ENCODE measurements around the gene USO1. TPM values are rescaled to one million over a fixed set of nuclear protein-coding genes. Genes with fewer than 3 reads are reported as not detected.
"Not testable (repeated sequence)": the region's sequence is repeated elsewhere in the genome, so short reads cannot be mapped to it uniquely, and the experiment has no call there.

The USO1 gene
- polyA plus RNA-seq, 1 experiment, result 41.3 TPM

GRCh38 chr4:75683482-75684155 is 40.8 kb upstream of the USO1 start:
- CTCF ChIA-PET, result no interaction called here
- POLR2A ChIA-PET, result no interaction called here
- H3K27me3 ChIP-seq (ENCODE audit: control insufficient read depth, insufficient read depth, low read length), result no peaks in the 10 kb centered on the region
- no peak for DNase-seq (ENCODE audit: low read depth)
- no peak for TF ChIP-seq CTCF (IDR thresholded peaks at IDR 0.05; ENCODE audit: insufficient read depth, low read depth, low read length)
- no peaks in the 10 kb centered on the region for H3K36me3 ChIP-seq (ENCODE audit: control insufficient read depth, insufficient read depth, low read length)
- no peak overlapping the region for H3K4me3 ChIP-seq (ENCODE audit: low read depth, low read length)

DNA sequence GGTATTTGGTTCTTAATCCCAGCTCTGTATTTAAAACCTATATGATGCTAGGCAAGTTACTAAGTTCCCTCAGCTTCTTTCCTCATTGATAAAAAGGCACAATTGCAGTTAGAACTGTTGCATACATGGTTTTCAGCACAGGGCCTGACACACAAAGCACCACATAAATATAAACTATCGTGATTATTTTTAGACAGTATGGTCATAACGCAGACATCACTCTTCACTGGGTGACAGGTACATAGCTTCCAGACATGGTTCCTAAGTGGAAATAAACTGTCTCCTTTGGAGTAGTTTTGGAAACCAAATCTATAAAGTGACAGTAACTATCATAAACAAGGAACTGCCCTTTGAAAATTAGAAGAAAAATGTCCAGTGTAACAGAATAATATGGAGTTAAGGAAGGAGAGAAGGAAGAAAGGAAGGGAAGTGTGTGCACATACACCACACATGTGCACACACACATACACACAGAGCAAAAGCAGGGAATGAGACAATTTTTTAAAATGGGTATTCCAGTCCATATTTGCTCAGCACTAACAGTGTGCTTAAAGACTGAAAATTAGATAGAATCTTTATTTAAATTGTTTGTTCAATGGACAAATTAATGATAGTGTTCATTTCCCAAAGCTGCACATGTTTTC is 38.7 kb upstream of the USO1 start:
- no peaks in the 10 kb centered on the region for H3K36me3 ChIP-seq (ENCODE audit: control insufficient read depth, insufficient read depth, low read length)
- DNase-seq (ENCODE audit: low read depth), result no peak
- H3K4me3 ChIP-seq (ENCODE audit: low read depth, low read length), result no peak overlapping the region
- no peaks in the 10 kb centered on the region for H3K27me3 ChIP-seq (ENCODE audit: control insufficient read depth, insufficient read depth, low read length)
- ChIA-PET CTCF (no interaction called here), POLR2A (no interaction called here)
- TF ChIP-seq CTCF (IDR thresholded peaks at IDR 0.05; ENCODE audit: insufficient read depth, low read depth, low read length), result no peak

DNA sequence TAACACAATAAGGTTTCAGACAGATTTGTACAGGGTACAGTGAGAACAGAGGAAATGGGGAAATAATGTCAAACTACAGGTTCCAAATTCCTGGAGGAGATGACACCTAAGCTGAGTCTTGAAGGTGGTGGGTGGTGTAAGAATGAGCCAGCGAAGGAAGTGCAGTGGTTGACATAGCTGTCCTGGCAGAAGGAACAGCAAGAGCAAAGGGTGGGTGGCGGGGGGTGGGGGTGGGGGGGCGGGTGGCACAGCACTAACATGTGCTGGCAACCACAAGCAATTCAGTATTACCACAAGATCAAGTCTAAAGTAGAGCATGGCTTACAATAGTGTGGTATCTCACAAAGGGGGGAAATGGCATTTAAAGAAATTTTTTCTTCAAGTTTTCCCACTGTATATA is 38.0 kb upstream of the USO1 start:
- ChIA-PET CTCF (no interaction called here), POLR2A (no interaction called here)
- TF ChIP-seq CTCF (IDR thresholded peaks at IDR 0.05; ENCODE audit: insufficient read depth, low read depth, low read length), result no peak
- Histone ChIP-seq H3K4me3 (ENCODE audit: low read depth, low read length) (no peak overlapping the region), H3K36me3 (ENCODE audit: control insufficient read depth, insufficient read depth, low read length) (no peaks in the 10 kb centered on the region), H3K27me3 (ENCODE audit: control insufficient read depth, insufficient read depth, low read length) (no peaks in the 10 kb centered on the region)
- no peak for DNase-seq (ENCODE audit: low read depth)

DNA sequence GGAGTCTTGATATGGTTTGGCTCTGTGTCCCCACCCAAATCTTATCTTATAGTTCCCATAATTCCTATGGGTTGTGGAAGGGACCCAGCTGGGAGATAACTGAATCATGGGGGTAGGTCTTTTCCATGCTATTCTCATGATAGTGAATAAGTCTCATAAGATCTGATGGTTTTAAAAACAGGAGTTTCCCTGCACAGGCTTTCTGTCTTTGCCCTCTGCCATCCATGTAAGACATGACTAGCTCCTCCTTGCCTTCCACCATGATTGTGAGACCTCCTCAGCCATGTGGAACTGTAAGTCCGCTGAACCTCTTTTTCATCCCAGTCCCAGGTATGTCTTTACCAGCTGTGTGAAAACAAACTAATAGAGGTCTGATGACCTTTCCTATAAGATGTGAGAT is 37.3 kb upstream of the USO1 start:
- H3K27me3 ChIP-seq (ENCODE audit: control insufficient read depth, insufficient read depth, low read length); DNase-seq (ENCODE audit: low read depth); H3K4me3 ChIP-seq (ENCODE audit: low read depth, low read length); POLR2A ChIA-PET; CTCF ChIA-PET; H3K36me3 ChIP-seq (ENCODE audit: control insufficient read depth, insufficient read depth, low read length): not testable (repeated sequence)

GRCh38 chr4:75692066-75692465 is 32.3 kb upstream of the USO1 start:
- H3K27me3 ChIP-seq (ENCODE audit: control insufficient read depth, insufficient read depth, low read length); DNase-seq (ENCODE audit: low read depth); H3K4me3 ChIP-seq (ENCODE audit: low read depth, low read length); H3K36me3 ChIP-seq (ENCODE audit: control insufficient read depth, insufficient read depth, low read length); POLR2A ChIA-PET; CTCF ChIA-PET: not testable (repeated sequence)

- POLR2A ChIA-PET, result no interaction called here
- CTCF ChIA-PET, result interaction anchor here (0.7 kb wide), 1 partner anchor 28 kb away, joined by 3 read pairs; no protein-coding TSS in a partner anchor
- H3K4me3 ChIP-seq (ENCODE audit: low read depth, low read length), result no peak overlapping the region
- TF ChIP-seq CTCF (IDR thresholded peaks at IDR 0.05; ENCODE audit: insufficient read depth, low read depth, low read length), result no peak
- no peak for DNase-seq (ENCODE audit: low read depth)
- no peaks in the 10 kb centered on the region for H3K27me3 ChIP-seq (ENCODE audit: control insufficient read depth, insufficient read depth, low read length)
- no peaks in the 10 kb centered on the region for H3K36me3 ChIP-seq (ENCODE audit: control insufficient read depth, insufficient read depth, low read length)
Observed at GRCh38 chr4:75696071-75696470, 28.3 kb upstream of the USO1 start.

Data from BJ (cell line).